Erythroblast (primary cell): ENCODE results near the gene MAEL.
"Not testable (repeated sequence)": the region's sequence is repeated elsewhere in the genome, so short reads cannot be mapped to it uniquely, and the experiment has no call there.

Experiments used
- DNase-seq, 2 experiments: peaks; one replicate each; lab custom pipeline; 2025; lab: John Stamatoyannopoulos, UW
- GATA1 ChIP-seq: IDR thresholded peaks from 2 replicates; pipeline ENCODE4 v1.6.1; 2011; ENCODE audit warnings: low read depth, mild to moderate bottlenecking, control low read depth, low read length, moderate library complexity
- POLR2A ChIP-seq: IDR thresholded peaks from 2 replicates; pipeline ENCODE4 v1.6.1; 2011; ENCODE audit warnings: mild to moderate bottlenecking, low read length

The MAEL gene

GRCh38 chr1:167002354-167002753 lies 13.3 kb downstream of the MAEL start:
- TF ChIP-seq POLR2A (no peak), GATA1 (no peak)
- DNase-seq = no peak

DNA sequence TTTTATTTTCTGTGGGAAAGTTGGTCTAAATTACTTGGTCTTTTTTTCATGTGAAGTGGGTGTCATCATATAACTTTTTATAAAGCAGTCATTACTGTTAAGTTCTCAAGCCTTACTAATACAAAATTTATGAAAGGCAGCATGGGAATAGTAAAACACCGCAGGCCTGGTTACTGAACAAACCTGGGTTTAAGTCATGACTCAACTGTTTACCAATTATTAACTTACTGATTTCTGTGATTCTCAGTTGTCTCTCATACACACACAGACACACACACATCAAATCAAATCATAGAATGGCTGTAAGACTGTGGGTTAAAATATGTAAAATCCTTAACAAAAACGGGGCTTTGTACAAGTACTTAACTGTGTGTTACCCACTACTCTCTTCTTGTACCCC lies 14.6 kb downstream of the MAEL start:
- TF ChIP-seq POLR2A = no peak
- TF ChIP-seq GATA1 = no peak
- no peak for DNase-seq

GRCh38 chr1:167011560-167012191 lies 22.6 kb downstream of the MAEL start:
- TF ChIP-seq GATA1 = no peak
- no peak for TF ChIP-seq POLR2A

DNA sequence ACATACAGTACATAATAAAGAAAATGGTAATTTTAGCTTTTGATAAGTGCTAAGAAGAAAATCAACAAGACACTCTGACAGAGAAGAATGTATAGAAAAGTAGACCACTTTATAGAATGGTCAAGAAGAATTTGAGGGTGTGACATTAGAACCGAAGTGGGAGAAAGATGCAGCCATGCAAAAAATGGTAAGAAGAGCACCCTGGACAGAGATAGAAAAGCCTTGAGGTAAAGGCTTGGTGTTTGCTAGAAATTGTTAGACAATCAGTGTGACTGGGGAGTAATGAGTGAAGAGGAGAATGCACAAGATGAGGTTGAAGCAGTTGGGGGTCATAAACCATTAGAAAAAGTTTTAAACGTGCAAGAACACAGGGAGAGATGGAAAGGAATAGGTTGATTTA lies 23.5 kb downstream of the MAEL start:
- no peak for DNase-seq
- TF ChIP-seq GATA1 (no peak), POLR2A (no peak)

More at GRCh38 chr1:167011560-167012191, 22.6 kb downstream of the MAEL start:
- DNase-seq = no peak

DNA sequence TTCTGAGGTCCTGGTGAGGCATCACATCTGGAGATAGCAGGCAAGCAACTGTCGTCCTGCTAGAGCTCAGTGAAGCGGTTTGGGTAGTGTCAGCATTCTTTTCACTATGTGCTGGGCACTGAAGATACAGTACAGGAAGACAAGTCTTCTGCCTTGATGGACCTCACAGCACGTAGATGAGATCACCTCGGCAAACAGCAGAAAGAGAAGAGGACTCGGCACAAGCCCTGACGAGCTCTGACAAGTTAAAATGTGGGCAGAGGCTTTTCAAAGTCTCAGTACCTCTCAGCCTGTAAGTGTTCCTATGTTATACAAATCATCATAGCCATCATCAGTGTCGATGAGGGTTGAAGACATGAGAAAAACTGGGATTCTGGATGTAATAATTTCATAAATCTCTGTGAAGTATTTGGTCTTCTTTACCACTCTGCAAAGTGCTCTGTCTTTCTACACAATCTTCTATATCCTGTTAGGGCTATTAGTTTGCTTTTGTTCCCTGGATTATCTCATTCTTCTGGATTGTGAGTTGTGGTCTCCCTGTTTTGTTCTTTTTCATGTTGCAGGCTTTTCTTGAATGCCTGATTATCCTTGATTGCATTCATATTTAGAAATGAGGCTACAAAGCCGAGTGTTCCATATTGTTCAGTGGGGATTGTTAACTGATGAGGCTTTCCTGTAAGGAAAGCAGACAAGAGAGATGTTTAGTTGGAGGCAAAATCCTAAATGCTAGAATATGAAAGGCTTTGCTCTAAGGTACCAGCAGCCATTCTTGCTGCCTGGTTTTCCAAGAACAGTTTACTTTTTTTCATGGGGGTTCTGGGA lies 24.2 kb downstream of the MAEL start:
- TF ChIP-seq POLR2A (no peak), GATA1 (no peak)
- no peak for DNase-seq

- DNase-seq = no peak
- TF ChIP-seq GATA1 (no peak), POLR2A (no peak)
Observed at GRCh38 chr1:167016100-167016750, 27.1 kb downstream of the MAEL start.

GRCh38 chr1:167022384-167022783 lies 33.3 kb downstream of the MAEL start:
- DNase-seq = no peak
- TF ChIP-seq POLR2A (no peak), GATA1 (no peak)

- DNase-seq = not testable (repeated sequence)
Observed at GRCh38 chr1:167029553-167029952, 40.5 kb downstream of the MAEL start.

- TF ChIP-seq GATA1 (no peak), POLR2A (no peak)
- DNase-seq = no peak
Observed at GRCh38 chr1:167033646-167034045, 44.6 kb downstream of the MAEL start.

DNA sequence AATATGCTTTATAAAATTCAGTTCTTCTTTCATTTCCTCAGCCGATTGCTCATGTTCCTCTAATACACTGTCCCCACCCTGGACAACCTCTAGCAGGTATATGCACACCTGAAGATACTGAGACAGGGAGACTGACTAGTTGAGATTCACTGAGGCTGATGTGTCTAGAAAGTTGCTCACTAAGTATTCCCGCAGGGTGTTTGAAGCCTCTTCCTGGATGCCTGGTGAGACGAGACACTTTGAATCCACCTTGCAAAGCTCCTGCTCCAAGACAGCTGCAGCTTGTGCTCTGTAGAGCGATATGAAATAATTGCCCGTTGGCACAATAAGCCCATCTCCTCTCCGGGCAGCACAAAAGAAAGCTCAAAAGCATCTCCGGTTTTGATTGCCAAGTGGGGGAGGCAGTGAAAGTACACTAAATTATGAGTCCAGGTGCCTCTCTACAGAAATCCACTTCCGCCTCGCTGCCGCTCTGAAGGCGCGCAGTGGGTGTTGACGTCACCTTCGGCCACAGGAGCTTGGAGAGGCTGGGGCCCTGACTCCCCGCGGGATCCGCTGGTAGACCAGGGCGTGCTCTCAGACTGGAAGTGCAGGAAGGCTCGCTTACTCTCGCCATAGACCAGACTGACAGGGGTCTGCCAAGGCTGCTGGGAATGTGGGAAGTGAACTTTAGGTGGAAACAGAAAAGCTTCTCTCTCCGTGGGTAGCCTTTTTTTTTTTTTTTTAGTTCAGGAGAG lies 54.8 kb downstream of the MAEL start:
- no peak for TF ChIP-seq GATA1
- no peak for TF ChIP-seq POLR2A

GRCh38 chr1:167051907-167052306 lies 62.8 kb downstream of the MAEL start:
- TF ChIP-seq POLR2A (no peak), GATA1 (no peak)
- no peak for DNase-seq

More for the DNA sequence above, 54.8 kb downstream of the MAEL start:
- DNase-seq = peak; percentile 66 to 73

DNA sequence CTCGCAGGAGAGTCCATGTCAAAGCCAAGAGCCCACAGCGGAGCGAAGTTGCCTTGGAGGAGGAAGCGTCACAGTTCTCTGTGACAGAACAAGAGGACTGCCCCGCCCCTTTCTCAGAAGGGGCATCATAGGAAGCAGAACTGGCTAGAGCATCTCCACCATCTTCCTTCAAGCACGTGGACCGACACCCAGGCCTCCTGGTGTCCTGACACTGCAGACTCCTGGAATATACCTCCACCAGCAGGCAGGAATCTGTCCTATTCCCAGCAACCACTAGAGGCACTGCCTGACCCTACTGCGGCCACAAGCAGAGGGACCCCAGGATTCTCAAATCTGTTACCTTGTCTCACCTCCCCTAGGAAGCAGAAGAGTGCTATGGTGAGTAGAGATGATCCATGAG lies 63.3 kb downstream of the MAEL start:
- TF ChIP-seq GATA1 (no peak), POLR2A (no peak)
- DNase-seq = no peak

- DNase-seq = no peak
- TF ChIP-seq GATA1 (no peak), POLR2A (no peak)
Observed at GRCh38 chr1:167054531-167054930, 65.5 kb downstream of the MAEL start.

- TF ChIP-seq GATA1 (no peak), POLR2A (no peak)
- DNase-seq = no peak
Observed at GRCh38 chr1:167054946-167055630, 66.0 kb downstream of the MAEL start.
